K562 (cell line): ENCODE results near the gene RNF128. TPM values are rescaled to one million over a fixed set of nuclear protein-coding genes. Genes with fewer than 3 reads are reported as not detected.

Experiments used
- ATAC-seq: fragments of 200-7000 bp; cut with Tn5 transposase; 3 replicates; pipeline ENCODE4 v1.9.1; 2020; ENCODE audit warnings: moderate library complexity
- BruUV-seq: library from RNA; stranded (reverse); fragments of 400-500 nt; replicated peaks from 2 replicates; lab custom pipeline; 2021; lab: Mats Ljungman, UMichigan
- CTCF ChIA-PET: fragments of 300-600 bp; formaldehyde crosslinking; extraction: SDS; loops from one replicate; lab custom pipeline; 2021; ENCODE audit warnings: low intra/inter-chr PET ratio; lab: Yijun Ruan, JAX
- POLR2A ChIA-PET: fragments of 300-600, 350-650 bp; sonication (Branson Sonifier 250); formaldehyde crosslinking; extraction: SDS; loops from one replicate; lab custom pipeline; 2021; ENCODE audit warnings: antibody characterized with exemption, inconsistent platforms; lab: Yijun Ruan, JAX
- DNase-seq, 4 experiments: peaks; one replicate each; pipeline versions ENCODE4 v3.0.0 to v3.0.0-alpha.2; 2011 to 2018; ENCODE audit warnings: low spot score in 3 of 4, mixed read lengths in 3 of 4; ENCODE audit errors: extremely low read depth in 1 of 4
- FAIRE-seq: peaks from 2 replicates; lab custom pipeline; 2011; peaks lifted over from hg19 to GRCh38; lab: Jason Lieb, UNC
- H2AFZ ChIP-seq: 2 replicates; pipeline ENCODE4 v1.6.0; 2011; ENCODE audit warnings: low read depth, low read length, control low read depth, inconsistent platforms
- H3K27ac ChIP-seq: fragments of 200-600 bp; 3 replicates; pipeline ENCODE4 v1.8.0; 2011; ENCODE audit warnings: low read depth, mild to moderate bottlenecking, control low read depth, inconsistent platforms, low read length, moderate library complexity, mixed read lengths; ENCODE audit errors: extremely low read depth
- H3K27me3 ChIP-seq, 2 experiments: fragments of 300-600 bp in 1 of 2; 2 replicates in 1 of 2; 3 replicates in 1 of 2; pipeline versions ENCODE4 v1.6.0 to v1.8.0; 2011; ENCODE audit warnings: inconsistent platforms in 2 of 2, low read length in 2 of 2, mild to moderate bottlenecking in 1 of 2, mixed read lengths in 1 of 2, moderate library complexity in 1 of 2; ENCODE audit not compliant: control insufficient read depth in 2 of 2, insufficient read depth in 2 of 2
- H3K36me3 ChIP-seq: fragments of 300-600 bp; 3 replicates; pipeline ENCODE4 v1.8.0; 2011; ENCODE audit warnings: mild to moderate bottlenecking, low read length, inconsistent platforms; ENCODE audit not compliant: control insufficient read depth, insufficient read depth
- H3K4me1 ChIP-seq, 2 experiments: fragments of 200-600 bp in 1 of 2; replicated peaks in 1 of 2; 2 replicates in 1 of 2; 3 replicates in 1 of 2; pipeline versions ENCODE4 v1.5.1 to v1.8.0; 2011; ENCODE audit warnings: inconsistent platforms in 2 of 2, low read length in 2 of 2, mild to moderate bottlenecking in 1 of 2, mixed read lengths in 1 of 2, moderate library complexity in 1 of 2; ENCODE audit not compliant: control insufficient read depth in 2 of 2, insufficient read depth in 2 of 2
- H3K4me2 ChIP-seq: 2 replicates; pipeline ENCODE4 v1.6.1; 2011; ENCODE audit warnings: low read length, control low read depth, inconsistent platforms, mixed read lengths; ENCODE audit not compliant: insufficient read depth
- H3K4me3 ChIP-seq: fragments of 200-600 bp; sonication (generic), shearing (Covaris generic); 2 replicates; pipeline ENCODE4 v1.5.1; 2016; ENCODE audit warnings: control low read depth, inconsistent platforms
- H3K79me2 ChIP-seq: fragments of 200-600 bp; 3 replicates; pipeline ENCODE4 v1.8.0; 2011; ENCODE audit warnings: low read length, inconsistent platforms; ENCODE audit not compliant: control insufficient read depth, insufficient read depth
- H3K9ac ChIP-seq, 2 experiments: 2 replicates each; pipeline versions ENCODE4 v1.6.0 to v1.6.1; 2011; ENCODE audit warnings: low read depth in 2 of 2, low read length in 2 of 2, control low read depth in 1 of 2, inconsistent platforms in 1 of 2, mild to moderate bottlenecking in 1 of 2, mixed read lengths in 1 of 2; ENCODE audit not compliant: insufficient read depth in 1 of 2
- H3K9me1 ChIP-seq: one replicate; pipeline ENCODE4 v1.6.0; 2011; ENCODE audit warnings: inconsistent platforms, mild to moderate bottlenecking, low read length, moderate library complexity; ENCODE audit not compliant: control insufficient read depth, insufficient read depth
- H3K9me3 ChIP-seq: replicated peaks from 2 replicates; pipeline ENCODE4 v1.5.1; 2011; ENCODE audit warnings: low read depth, low read length, inconsistent platforms; ENCODE audit not compliant: control insufficient read depth, insufficient read depth
- H4K20me1 ChIP-seq: replicated peaks from 2 replicates; pipeline ENCODE4 v1.6.1; 2011; ENCODE audit warnings: low read length, inconsistent platforms, mixed read lengths; ENCODE audit not compliant: control insufficient read depth, insufficient read depth
- E2F8 ChIP-seq: fragments of 450-650 bp; IDR thresholded peaks from 2 replicates; pipeline ENCODE4 v1.7.1; 2018; ENCODE audit warnings: mild to moderate bottlenecking, low read depth; ENCODE audit not compliant: partially characterized antibody
- FOXK2 ChIP-seq, 2 experiments: fragments of 450-650 bp; IDR thresholded peaks in 1 of 2; conservative IDR thresholded peaks in 1 of 2; 2 replicates each; pipeline ENCODE4 v1.6.1; 2016; ENCODE audit warnings: low read depth in 2 of 2, mild to moderate bottlenecking in 1 of 2
- GMEB1 ChIP-seq: fragments of 250-450 bp; sonication (Bioruptor Pico); IDR thresholded peaks from 2 replicates; pipeline ENCODE4 v1.4.0; 2020; ENCODE audit warnings: mild to moderate bottlenecking
- HNRNPL ChIP-seq: fragments of 200-400 bp; formaldehyde crosslinking; IDR thresholded peaks from 2 replicates; pipeline ENCODE4 v1.6.1; 2017; ENCODE audit warnings: low read depth, mild to moderate bottlenecking, low read length
- HNRNPLL ChIP-seq: fragments of 200-400 bp; formaldehyde crosslinking; IDR thresholded peaks from 2 replicates; pipeline ENCODE4 v1.6.1; 2017; ENCODE audit warnings: low read length, low read depth, mild to moderate bottlenecking; ENCODE audit not compliant: poor library complexity, severe bottlenecking
- HOMEZ ChIP-seq: fragments of 250-450 bp; sonication (Bioruptor Pico); IDR thresholded peaks from 2 replicates; pipeline ENCODE4 v1.4.0; 2020; ENCODE audit warnings: mild to moderate bottlenecking, moderate library complexity
- IRF9 ChIP-seq: fragments of 450-650 bp; IDR thresholded peaks from 2 replicates; pipeline ENCODE4 v1.6.1; 2016; ENCODE audit warnings: missing biosample characterization, missing genetic modification characterization
- MAX ChIP-seq: sonication (generic); formaldehyde crosslinking; IDR thresholded peaks from 2 replicates; pipeline ENCODE4 v1.9.0; 2022; ENCODE audit warnings: mild to moderate bottlenecking, missing genetic modification reagents
- MCM3 ChIP-seq: fragments of 450-650 bp; IDR thresholded peaks from 2 replicates; pipeline ENCODE4 v1.6.1; 2016
- MCM5 ChIP-seq: fragments of 450-650 bp; IDR thresholded peaks from 2 replicates; pipeline ENCODE4 v1.6.1; 2016; ENCODE audit warnings: low read depth
- NONO ChIP-seq, 2 experiments: fragments of 200-400 bp in 1 of 2; fragments of 450-650 bp in 1 of 2; formaldehyde crosslinking in 1 of 2; IDR thresholded peaks; 2 replicates each; pipeline ENCODE4 v1.6.1; 2017; ENCODE audit warnings: low read depth in 2 of 2, mild to moderate bottlenecking in 2 of 2, moderate library complexity in 2 of 2, low read length in 1 of 2
- NUFIP1 ChIP-seq: fragments of 450-650 bp; IDR thresholded peaks from 2 replicates; pipeline ENCODE4 v1.6.1; 2018; ENCODE audit not compliant: partially characterized antibody
- POU5F1 ChIP-seq: fragments of 150-350 bp; IDR thresholded peaks from 2 replicates; pipeline ENCODE4 v1.6.1; 2014; ENCODE audit warnings: borderline replicate concordance, low read length, low read depth, mild to moderate bottlenecking; ENCODE audit not compliant: partially characterized antibody
- SETDB1 ChIP-seq: IDR thresholded peaks from one replicate; pipeline ENCODE4 v1.6.1; 2012; ENCODE audit warnings: low read length, control low read depth, inconsistent platforms
- SLC30A9 ChIP-seq: fragments of 250-450 bp; sonication (Bioruptor Pico); IDR thresholded peaks from 2 replicates; pipeline ENCODE4 v1.8.0; 2022; ENCODE audit warnings: mild to moderate bottlenecking, moderate library complexity
- TARDBP ChIP-seq: fragments of 450-650 bp; IDR thresholded peaks from 2 replicates; pipeline ENCODE4 v1.6.1; 2016
- ZNF165 ChIP-seq: fragments of 250-450 bp; sonication (Bioruptor Pico); IDR thresholded peaks from 2 replicates; pipeline ENCODE4 v1.4.0; 2020; ENCODE audit warnings: borderline replicate concordance
- WGBS: fragments of 100-300 bp; shearing (Covaris generic); methylation state at CpG from one replicate; pipeline ENCODE4 v1.1.6; 2016; ENCODE audit warnings: low coverage, mixed read lengths; ENCODE audit not compliant: insufficient coverage; ENCODE audit errors: missing lambda C conversion rate; 5-methylcytosine and 5-hydroxymethylcytosine counted together
- in situ Hi-C: fragments of 300-500 bp; cut with MboI; formaldehyde crosslinking; loops from 4 replicates; pipeline ENCODE4 v1.15.0; 2018; ENCODE audit warnings: inconsistent platforms, mixed read lengths
- intact Hi-C: fragments of 100-400 bp; cut with micrococcal nuclease; formaldehyde crosslinking; loops from 2 replicates; pipeline ENCODE4 v1.14.2; 2022
- polyA plus RNA-seq, 8 experiments: library from polyadenylated mRNA; depleted of rRNA in 4 of 8; stranded (reverse) in 5 of 8; unstranded in 3 of 8; fragments of >200 nt; fragmentation: Nextera tagmentation in 2 of 8; fragmentation: Illumina TruSeq in 1 of 8; extraction: Ambion mirVana in 2 of 8; extraction: Trizol in 1 of 8; gene quantifications; 2 replicates each; pipeline versions ENCODE4 v1.2.1 to v1.2.3, GENCODE V29; 2011 to 2014; ENCODE audit warnings: inconsistent platforms in 1 of 8, missing spikeins in 1 of 8
- total RNA-seq, 7 experiments: library from RNA; depleted of rRNA in 6 of 7; stranded (reverse); fragments of >200 nt in 6 of 7; fragmentation: Illumina TruSeq in 2 of 7; extraction: Trizol in 2 of 7; gene quantifications; 2 replicates each; pipeline versions ENCODE4 v1.2.1 to v1.2.3, GENCODE V29; 2011 to 2021; ENCODE audit warnings: low replicate concordance in 1 of 7

Gene RNF128
- total and polyA plus RNA-seq, 9 of the 15 experiments (the other 6 are each of a cell fraction or from before 2014, with no cell fraction given) = 0.07 TPM; not detected in 8

GRCh38 chrX:106774981-106775380, 48.5 kb downstream of the RNF128 start:
- BruUV-seq = no TSS peak
- Histone ChIP-seq H4K20me1 (no peaks in the 10 kb centered on the region), H3K4me2 (no peak overlapping the region), H3K4me3 (no peak overlapping the region), H2AFZ (no peak overlapping the region), H3K9me3 (no peaks in the 10 kb centered on the region), H3K27me3 (no peaks in the 10 kb centered on the region), H3K27ac (no peak overlapping the region), H3K79me2 (no peaks in the 10 kb centered on the region), H3K9me1 (no peaks in the 10 kb centered on the region), H3K36me3 (no peaks in the 10 kb centered on the region), H3K4me1 (no peaks in the 10 kb centered on the region), H3K9ac (no peak overlapping the region)
- intact Hi-C loops = no loop called here
- no peak for FAIRE-seq
- CTCF ChIA-PET = no interaction called here
- no peak for ATAC-seq
- no peak for DNase-seq
- 0% methylated on average over 2 of the region's 2 CpGs for WGBS
- POLR2A ChIA-PET = no interaction called here
- in situ Hi-C loops = no loop called here
- no peak for TF ChIP-seq MCM3
- TF ChIP-seq ZNF165 (CRISPR knock-in tag) = no peak
- no peak for TF ChIP-seq E2F8
- TF ChIP-seq SETDB1 = no peak
- no peak for TF ChIP-seq NUFIP1
- no peak for TF ChIP-seq HNRNPLL
- no peak for TF ChIP-seq HNRNPL
- TF ChIP-seq MCM5 = no peak
- no peak for TF ChIP-seq MAX
- TF ChIP-seq FOXK2 (conservative IDR thresholded peaks at IDR 0.05 in 1 of 2, IDR thresholded peaks at IDR 0.05 in 1 of 2; ENCODE audit: low read depth in 2 of 2) = no peak
- no peak for TF ChIP-seq SLC30A9
- TF ChIP-seq IRF9 = no peak
- TF ChIP-seq NONO (IDR thresholded peaks at IDR 0.05; ENCODE audit: low read depth in 2 of 2, low read length in 1 of 2) = no peak
- no peak for TF ChIP-seq HOMEZ (CRISPR knock-in tag)
- no peak for TF ChIP-seq POU5F1
- no peak for TF ChIP-seq GMEB1 (CRISPR knock-in tag)
- TF ChIP-seq TARDBP = no peak
